Fibroblast of pulmonary artery (primary cell): ENCODE results near the gene NR4A3.

Source experiments
- DNase-seq: peaks from one replicate; pipeline ENCODE4 v3.0.0-alpha.2; 2010; ENCODE audit warnings: low read depth
- H3K4me3 ChIP-seq: replicated peaks from 2 replicates; pipeline ENCODE4 v1.5.1; 2011; ENCODE audit warnings: low read depth, mild to moderate bottlenecking, control low read depth, low read length, moderate library complexity
- TF ChIP-seq, protein P1 (sequence below): IDR thresholded peaks from 2 replicates; pipeline ENCODE4 v1.5.1; 2011; ENCODE audit warnings: mild to moderate bottlenecking, control low read depth, low read length, inconsistent platforms; ENCODE audit errors: missing control alignments

The NR4A3 gene

DNA sequence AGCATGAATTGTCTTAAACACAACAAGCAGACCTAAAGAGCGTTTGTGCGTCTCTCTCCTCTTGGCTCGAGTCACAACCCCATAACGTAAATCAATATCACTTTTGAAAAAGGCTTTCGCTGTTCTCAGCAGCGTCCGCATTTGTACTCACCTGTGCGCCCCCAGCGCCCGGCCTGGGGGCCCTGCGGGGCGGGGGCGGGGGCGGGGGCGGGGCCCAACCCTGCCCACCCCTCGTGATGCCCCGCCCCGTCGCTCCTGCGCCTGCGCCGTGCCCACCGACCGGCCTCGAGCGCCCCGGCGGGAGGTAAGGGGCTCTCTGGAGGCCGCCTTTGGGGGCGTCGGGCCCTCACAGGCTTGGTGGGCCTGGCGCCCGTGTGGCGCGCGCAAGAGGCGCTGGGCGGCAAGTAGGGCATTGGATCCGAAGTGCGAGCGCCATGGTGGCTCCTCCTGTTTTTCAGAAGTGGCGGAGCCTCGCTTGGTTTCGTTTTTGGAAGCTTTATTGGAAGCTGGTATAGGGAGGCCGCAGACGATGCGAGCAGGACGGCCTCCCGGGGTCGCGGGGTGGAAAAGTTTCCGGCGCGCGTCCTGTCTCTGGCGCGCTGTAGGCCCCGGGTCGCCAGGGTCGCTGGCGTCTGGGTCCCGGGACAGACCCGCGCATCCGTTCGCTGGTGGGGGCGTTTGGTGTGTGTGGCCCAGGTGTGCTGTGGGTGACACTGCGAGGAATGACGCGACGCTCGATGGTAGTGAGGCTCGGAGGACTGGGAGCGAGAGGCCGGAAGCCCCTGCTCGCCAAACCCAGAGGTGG is 84.9 kb downstream of the NR4A3 start, which contains the start of gene STX17:
Gene STX17 (plus strand): TSS at position 252 of the 805 bp plus-strand sequence. CDS start 8,586 bp downstream, outside the sequence.
- TF ChIP-seq, protein P1, sequence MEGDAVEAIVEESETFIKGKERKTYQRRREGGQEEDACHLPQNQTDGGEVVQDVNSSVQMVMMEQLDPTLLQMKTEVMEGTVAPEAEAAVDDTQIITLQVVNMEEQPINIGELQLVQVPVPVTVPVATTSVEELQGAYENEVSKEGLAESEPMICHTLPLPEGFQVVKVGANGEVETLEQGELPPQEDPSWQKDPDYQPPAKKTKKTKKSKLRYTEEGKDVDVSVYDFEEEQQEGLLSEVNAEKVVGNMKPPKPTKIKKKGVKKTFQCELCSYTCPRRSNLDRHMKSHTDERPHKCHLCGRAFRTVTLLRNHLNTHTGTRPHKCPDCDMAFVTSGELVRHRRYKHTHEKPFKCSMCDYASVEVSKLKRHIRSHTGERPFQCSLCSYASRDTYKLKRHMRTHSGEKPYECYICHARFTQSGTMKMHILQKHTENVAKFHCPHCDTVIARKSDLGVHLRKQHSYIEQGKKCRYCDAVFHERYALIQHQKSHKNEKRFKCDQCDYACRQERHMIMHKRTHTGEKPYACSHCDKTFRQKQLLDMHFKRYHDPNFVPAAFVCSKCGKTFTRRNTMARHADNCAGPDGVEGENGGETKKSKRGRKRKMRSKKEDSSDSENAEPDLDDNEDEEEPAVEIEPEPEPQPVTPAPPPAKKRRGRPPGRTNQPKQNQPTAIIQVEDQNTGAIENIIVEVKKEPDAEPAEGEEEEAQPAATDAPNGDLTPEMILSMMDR = no peak
- H3K4me3 ChIP-seq = peak within 1 kb of the TSS; percentile 87
- DNase-seq = peak; percentile 74

DNA sequence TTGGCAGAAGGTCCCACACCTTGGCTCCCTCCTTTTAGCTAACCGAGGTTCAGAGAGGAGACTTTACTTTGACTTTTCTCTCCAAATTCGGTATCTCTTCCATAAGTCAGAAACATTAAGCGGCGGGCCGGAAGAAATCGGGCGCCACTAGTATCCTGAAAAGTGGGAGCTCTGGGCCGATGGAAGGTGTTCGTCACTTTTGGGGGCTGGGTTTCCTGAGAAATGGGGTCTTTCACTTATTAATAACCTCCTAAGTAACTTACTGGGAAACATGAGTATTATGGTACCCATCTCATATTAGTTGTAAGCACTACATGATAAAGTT is 85.5 kb downstream of the NR4A3 start:
- no peak for DNase-seq
- peak overlapping the region; percentile 87 for H3K4me3 ChIP-seq
- TF ChIP-seq, protein P1 = no peak

DNA sequence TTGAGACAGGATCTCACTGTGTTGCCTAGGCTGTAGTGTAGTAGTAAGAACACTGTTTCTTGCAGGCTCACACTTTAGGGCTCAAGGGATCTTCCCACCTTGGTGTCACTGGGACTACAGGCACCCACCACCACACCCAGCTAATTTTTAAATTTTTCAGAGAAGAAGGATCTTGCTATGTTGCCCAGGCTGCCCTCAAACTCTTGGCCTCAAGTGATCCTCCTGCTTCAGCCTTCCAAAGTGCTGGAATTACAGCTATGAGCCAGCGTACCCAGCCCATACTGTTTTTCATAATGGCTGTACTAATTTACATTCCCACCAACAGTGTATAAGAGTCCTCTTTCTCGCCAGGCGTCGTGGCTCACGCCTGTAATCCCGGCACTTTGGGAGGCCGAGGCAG is 89.9 kb downstream of the NR4A3 start:
- H3K4me3 ChIP-seq = no peak overlapping the region
- no peak for DNase-seq
- TF ChIP-seq, protein P1 = no peak
